Measurements from ENCODE around the gene HACD2.

Gene HACD2

GRCh38 chr3:123444023-123444422 is 140.8 kb downstream of the HACD2 start:
- no peak for DNase-seq

- DNase-seq, result no peak
Observed at GRCh38 chr3:123442908-123443307, 141.9 kb downstream of the HACD2 start.

- no peak for DNase-seq
Observed at GRCh38 chr3:123442125-123442524, 142.7 kb downstream of the HACD2 start.

All from NCI-H1048 (cell line).